Gastrocnemius medialis (tissue), 4 donors: Measurements from ENCODE around the gene SLC11A1.

Experiments used
- CTCF ChIP-seq, 5 experiments: fragments of 450-650 bp in 3 of 5; fragments of 200-600 bp in 2 of 5; sonication (generic) in 2 of 5; IDR thresholded peaks in 4 of 5; conservative IDR thresholded peaks in 1 of 5; 1 replicate in 4 of 5; 2 replicates in 1 of 5; pipeline ENCODE4 v1.5.1; 2016 to 2019; ENCODE audit warnings: antibody characterized with exemption in 5 of 5, mild to moderate bottlenecking in 3 of 5, moderate library complexity in 3 of 5
- POLR2A ChIP-seq, 2 donors: fragments of 450-650 bp; IDR thresholded peaks; one replicate each; pipeline ENCODE4 v1.6.1; 2017; ENCODE audit warnings: antibody characterized with exemption in 2 of 2, mild to moderate bottlenecking in 2 of 2, moderate library complexity in 2 of 2

GRCh38 chr2:218342837-218343236 lies 39.2 kb upstream of the SLC11A1 start:
- no peak for TF ChIP-seq CTCF (IDR thresholded peaks at IDR 0.05 in 4 of 5, conservative IDR thresholded peaks at IDR 0.05 in 1 of 5)
- TF ChIP-seq POLR2A (IDR thresholded peaks at IDR 0.05) = no peak
